Tibial artery (tissue), 4 donors: Measurements from ENCODE around the gene PERCC1.

Source experiments
- DNase-seq, 2 donors: peaks; one replicate each; pipeline ENCODE4 v3.0.0-alpha.2; 2019
- H3K27ac ChIP-seq, 2 donors: fragments of 200-600 bp; sonication (generic) in 1 of 2; 1 replicate in 1 of 2; 2 replicates in 1 of 2; pipeline ENCODE4 v1.5.1; 2018 to 2019; ENCODE audit warnings: mild to moderate bottlenecking in 1 of 2
- H3K27me3 ChIP-seq, 2 donors: fragments of 200-600 bp; sonication (generic) in 1 of 2; one replicate each; pipeline versions ENCODE4 v1.5.1 to v1.6.0; 2016 to 2019
- H3K36me3 ChIP-seq, 3 donors: fragments of 200-600 bp; sonication (generic) in 2 of 3; one replicate each; pipeline ENCODE4 v1.5.1; 2016 to 2019; ENCODE audit warnings: mild to moderate bottlenecking in 2 of 3
- H3K4me1 ChIP-seq, 4 donors: fragments of 200-600 bp; sonication (generic) in 2 of 4; 1 replicate in 3 of 4; 2 replicates in 1 of 4; pipeline ENCODE4 v1.5.1; 2016 to 2019
- H3K4me3 ChIP-seq, 2 donors: fragments of 200-600 bp; sonication (generic) in 1 of 2; 1 replicate in 1 of 2; 2 replicates in 1 of 2; pipeline ENCODE4 v1.5.1; 2018 to 2019; ENCODE audit warnings: mild to moderate bottlenecking in 2 of 2
- H3K9me3 ChIP-seq, 3 donors: fragments of 200-600 bp; sonication (generic) in 1 of 3; one replicate each; pipeline ENCODE4 v1.5.1; 2016 to 2019
- intact Hi-C: fragments of 100-400 bp; cut with DNase I; formaldehyde crosslinking; loops from one replicate; pipeline ENCODE4 v1.15.0; 2023; ENCODE audit warnings: low total_unique reads
- TF ChIP-seq, protein P1 (sequence below), 2 experiments: fragments of 200-600 bp in 1 of 2; fragments of 450-650 bp in 1 of 2; IDR thresholded peaks; one replicate each; pipeline ENCODE4 v1.5.1; 2017 to 2019; ENCODE audit warnings: antibody characterized with exemption in 2 of 2, mild to moderate bottlenecking in 1 of 2, moderate library complexity in 1 of 2

The PERCC1 gene

DNA sequence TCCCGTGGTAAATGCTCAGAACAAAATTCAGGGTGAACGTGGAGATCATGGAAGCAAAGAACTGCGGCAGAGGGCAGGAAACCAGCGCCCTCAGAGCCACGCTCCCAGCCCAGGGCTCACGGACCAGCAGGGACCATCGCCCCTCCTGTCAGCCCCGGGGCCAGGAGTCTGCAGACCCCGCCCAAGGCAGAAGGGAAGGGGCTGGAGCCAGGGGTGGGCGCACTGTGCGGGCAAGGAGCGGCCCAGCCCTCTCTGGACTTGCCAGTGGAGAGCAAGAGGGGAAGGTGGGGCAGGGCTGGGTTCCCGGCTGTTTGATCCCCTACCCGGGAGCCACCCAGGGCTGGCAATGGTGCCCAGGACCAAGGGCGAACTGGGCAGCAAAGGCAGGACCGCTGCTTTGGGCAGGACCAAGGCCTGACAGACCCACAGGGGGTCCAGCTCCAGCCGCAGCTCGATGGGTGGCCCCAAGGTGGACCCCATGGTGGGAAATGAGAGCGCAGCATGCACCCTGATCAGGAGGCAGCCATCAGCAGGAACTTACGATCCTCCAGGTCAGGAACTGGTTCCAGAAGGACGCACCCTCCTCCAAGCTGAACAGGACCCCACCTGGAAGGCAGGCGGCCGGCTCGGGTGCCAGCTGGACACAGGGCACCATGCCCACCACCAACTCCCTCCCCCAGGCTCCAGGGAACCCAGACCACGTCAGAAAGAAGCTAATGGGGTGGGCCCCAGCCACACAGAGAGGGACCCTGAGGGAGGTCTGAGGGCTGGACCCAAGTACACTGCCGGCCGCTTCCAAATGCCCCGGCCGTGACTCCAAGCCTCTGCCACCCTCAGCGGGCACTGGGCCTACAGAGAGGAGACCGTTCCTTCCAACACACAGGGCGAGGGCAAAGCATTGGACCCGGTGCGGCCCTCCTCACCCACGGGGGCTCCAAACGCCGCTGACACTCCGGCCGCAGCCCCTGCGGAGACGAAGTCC lies 24.6 kb downstream of the PERCC1 start:
- peaks cover 63 to 94% (median 91%) of the 10 kb centered on the region in 3 donors for H3K36me3 ChIP-seq
- DNase-seq = no peak

DNA sequence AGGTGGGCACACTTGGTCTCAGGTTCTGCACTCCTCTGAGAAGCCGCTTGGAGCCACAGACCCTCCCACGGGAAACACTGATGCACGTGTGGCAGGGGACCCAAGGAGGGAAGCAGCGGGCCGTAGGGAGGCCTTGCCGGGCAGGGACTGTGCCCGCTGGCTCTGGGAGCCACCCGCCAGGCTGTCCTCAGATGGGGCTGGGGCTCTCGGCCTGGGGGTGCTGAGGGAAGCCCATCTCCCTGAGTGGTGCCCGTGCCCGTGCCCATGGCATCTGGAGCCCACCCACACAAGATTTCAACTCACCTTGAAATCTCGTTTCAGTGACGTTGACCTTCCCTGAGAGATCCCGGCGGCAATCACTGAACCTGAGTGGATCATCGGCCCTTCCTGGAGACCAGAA lies 26.1 kb downstream of the PERCC1 start:
- Histone ChIP-seq H3K4me3 (no peak overlapping the region), H3K27me3 (no peaks in the 10 kb centered on the region), H3K36me3 (peaks cover 68 to 94% (median 87%) of the 10 kb centered on the region in 3 donors), H3K9me3 (no peaks in the 10 kb centered on the region), H3K27ac (no peak overlapping the region), H3K4me1 (no peaks in the 10 kb centered on the region)
- no peak for DNase-seq
- TF ChIP-seq, protein P1, sequence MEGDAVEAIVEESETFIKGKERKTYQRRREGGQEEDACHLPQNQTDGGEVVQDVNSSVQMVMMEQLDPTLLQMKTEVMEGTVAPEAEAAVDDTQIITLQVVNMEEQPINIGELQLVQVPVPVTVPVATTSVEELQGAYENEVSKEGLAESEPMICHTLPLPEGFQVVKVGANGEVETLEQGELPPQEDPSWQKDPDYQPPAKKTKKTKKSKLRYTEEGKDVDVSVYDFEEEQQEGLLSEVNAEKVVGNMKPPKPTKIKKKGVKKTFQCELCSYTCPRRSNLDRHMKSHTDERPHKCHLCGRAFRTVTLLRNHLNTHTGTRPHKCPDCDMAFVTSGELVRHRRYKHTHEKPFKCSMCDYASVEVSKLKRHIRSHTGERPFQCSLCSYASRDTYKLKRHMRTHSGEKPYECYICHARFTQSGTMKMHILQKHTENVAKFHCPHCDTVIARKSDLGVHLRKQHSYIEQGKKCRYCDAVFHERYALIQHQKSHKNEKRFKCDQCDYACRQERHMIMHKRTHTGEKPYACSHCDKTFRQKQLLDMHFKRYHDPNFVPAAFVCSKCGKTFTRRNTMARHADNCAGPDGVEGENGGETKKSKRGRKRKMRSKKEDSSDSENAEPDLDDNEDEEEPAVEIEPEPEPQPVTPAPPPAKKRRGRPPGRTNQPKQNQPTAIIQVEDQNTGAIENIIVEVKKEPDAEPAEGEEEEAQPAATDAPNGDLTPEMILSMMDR (IDR thresholded peaks at IDR 0.05) = no peak
- intact Hi-C loops = no loop called here

More for the DNA sequence above, 24.6 kb downstream of the PERCC1 start:
- TF ChIP-seq, protein P1 (IDR thresholded peaks at IDR 0.05) = no peak
- Histone ChIP-seq H3K27me3 (no peaks in the 10 kb centered on the region), H3K4me1 (no peaks in the 10 kb centered on the region), H3K4me3 (no peak overlapping the region), H3K27ac (no peak overlapping the region), H3K9me3 (no peaks in the 10 kb centered on the region)
- intact Hi-C loops = no loop called here

DNA sequence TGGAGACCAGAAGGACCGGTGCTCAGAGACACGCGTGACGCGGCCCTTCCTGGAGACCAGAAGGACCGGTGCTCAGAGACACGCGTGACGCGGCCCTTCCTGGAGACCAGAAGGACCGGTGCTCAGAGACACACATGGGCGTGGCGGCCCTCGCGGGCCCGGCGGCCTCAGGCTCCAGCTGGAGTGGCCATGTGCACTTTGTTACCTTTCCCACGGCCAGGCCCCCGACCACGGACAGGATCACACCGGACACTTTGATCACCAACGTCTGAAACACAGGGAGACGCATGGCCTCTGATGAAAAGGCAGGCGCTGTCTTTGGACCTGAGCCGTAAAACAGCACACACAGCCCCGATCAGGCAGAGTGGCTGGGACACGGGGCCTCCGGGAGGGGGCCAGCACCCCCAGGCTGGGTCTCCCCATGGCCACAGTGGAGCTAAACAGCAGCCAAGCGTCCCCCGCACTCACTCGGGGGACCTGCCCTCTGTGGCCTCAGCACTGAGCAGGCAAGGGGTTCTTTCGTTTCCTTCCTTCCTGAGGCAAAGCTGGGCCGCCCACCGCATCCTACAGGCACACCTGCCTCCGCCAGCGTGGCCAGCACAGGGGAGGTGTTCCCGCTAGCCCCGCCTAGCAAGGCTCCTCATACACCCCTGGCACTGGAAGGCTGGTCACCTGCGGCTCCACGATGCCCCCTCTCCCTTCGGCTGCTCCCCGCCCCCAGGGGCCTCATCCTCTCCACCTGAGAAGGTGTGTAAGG lies 26.8 kb downstream of the PERCC1 start:
- no peak overlapping the region for H3K4me3 ChIP-seq
- no peaks in the 10 kb centered on the region for H3K27me3 ChIP-seq
- H3K36me3 ChIP-seq = peaks cover 61 to 88% (median 80%) of the 10 kb centered on the region in 3 donors
- TF ChIP-seq, protein P1 (IDR thresholded peaks at IDR 0.05) = no peak
- H3K4me1 ChIP-seq = no peaks in the 10 kb centered on the region
- no peak overlapping the region for H3K27ac ChIP-seq
- DNase-seq = no peak
- intact Hi-C loops = no loop called here
- H3K9me3 ChIP-seq = no peaks in the 10 kb centered on the region

DNA sequence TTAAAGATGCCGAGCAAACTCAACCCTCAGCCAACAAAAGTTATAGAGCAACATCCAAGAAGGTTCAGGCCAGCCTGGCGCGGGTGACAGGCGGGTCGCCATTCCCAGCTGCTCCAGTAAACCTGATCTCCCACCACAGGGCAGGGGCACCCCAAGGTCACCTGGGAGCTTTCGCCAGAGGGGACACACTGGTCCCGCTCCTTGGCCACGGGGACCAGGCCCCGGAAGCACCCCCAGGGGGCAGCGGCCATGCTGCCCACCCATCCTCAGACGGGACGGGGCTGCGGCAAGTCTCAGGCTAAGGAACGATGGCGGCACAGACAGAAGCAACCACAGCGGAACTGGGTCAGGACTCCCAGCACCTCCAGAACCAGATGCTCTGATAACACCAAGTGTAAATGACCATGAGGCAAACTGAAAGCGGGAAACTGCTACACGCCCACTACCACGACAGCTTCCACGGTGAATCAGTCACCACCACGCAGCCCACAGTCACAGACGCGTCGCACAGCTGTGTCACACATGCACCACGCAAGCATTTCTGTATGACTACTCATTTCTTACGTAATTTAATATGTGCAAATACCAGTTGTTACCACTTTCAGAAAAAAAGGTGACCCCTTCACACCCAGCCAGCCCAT lies 27.6 kb downstream of the PERCC1 start:
- DNase-seq = no peak
- H3K27me3 ChIP-seq = no peaks in the 10 kb centered on the region
- H3K4me3 ChIP-seq = no peak overlapping the region
- H3K9me3 ChIP-seq = no peaks in the 10 kb centered on the region
- peaks cover 53 to 86% (median 72%) of the 10 kb centered on the region in 3 donors for H3K36me3 ChIP-seq
- intact Hi-C loops = no loop called here
- TF ChIP-seq, protein P1 (IDR thresholded peaks at IDR 0.05) = no peak
- H3K4me1 ChIP-seq = no peaks in the 10 kb centered on the region
- H3K27ac ChIP-seq = no peak overlapping the region

DNA sequence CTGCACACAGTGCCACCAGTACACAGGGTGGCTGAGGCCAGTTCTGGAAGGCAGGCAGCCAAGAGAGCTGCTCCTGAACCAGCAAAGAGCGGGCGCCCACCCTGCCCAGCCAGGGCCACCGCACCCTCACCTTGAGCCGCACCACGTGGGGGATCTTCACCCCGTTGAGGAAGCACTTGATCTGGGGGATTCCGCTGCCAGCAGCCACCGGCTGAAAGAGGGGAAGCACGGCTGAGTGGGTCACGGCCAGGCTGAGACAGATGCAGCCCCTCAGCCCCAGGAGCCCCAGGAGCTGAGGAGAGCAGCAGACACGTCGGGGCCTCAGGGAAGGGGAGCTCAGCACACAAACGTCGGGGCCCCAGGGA lies 28.1 kb downstream of the PERCC1 start:
- no peak overlapping the region for H3K4me3 ChIP-seq
- H3K36me3 ChIP-seq = peaks cover 48 to 86% (median 67%) of the 10 kb centered on the region in 3 donors
- intact Hi-C loops = no loop called here
- no peaks in the 10 kb centered on the region for H3K4me1 ChIP-seq
- no peak overlapping the region for H3K27ac ChIP-seq
- no peaks in the 10 kb centered on the region for H3K27me3 ChIP-seq
- TF ChIP-seq, protein P1 (IDR thresholded peaks at IDR 0.05) = no peak
- H3K9me3 ChIP-seq = no peaks in the 10 kb centered on the region
- no peak for DNase-seq
